Breast epithelium (tissue), 3 donors: ENCODE data around the gene CITED2.

Experiments used
- CTCF ChIP-seq, 3 donors: fragments of 450-650 bp; IDR thresholded peaks; one replicate each; pipeline ENCODE4 v1.5.1; 2016 to 2017; ENCODE audit warnings: antibody characterized with exemption in 3 of 3, mild to moderate bottlenecking in 3 of 3, moderate library complexity in 3 of 3
- POLR2AphosphoS5 ChIP-seq, 3 donors: sonication (generic); formaldehyde crosslinking; IDR thresholded peaks; one replicate each; pipeline ENCODE4 v1.6.1; 2017; ENCODE audit warnings: antibody characterized with exemption in 3 of 3

- TF ChIP-seq CTCF (IDR thresholded peaks at IDR 0.05) (no peak), POLR2AphosphoS5 (IDR thresholded peaks at IDR 0.05) (peak in 1 of 3 donors; percentile 26)
These were observed 28.5 kb upstream of the CITED2 start for GRCh38 chr6:139402876-139403386.
